NK-92 (cell line): Measurements from ENCODE around the gene PCP2.

ENCODE experiments used
- DNase-seq: peaks from one replicate; lab custom pipeline; 2025; ENCODE audit not compliant: unreplicated experiment; lab: John Stamatoyannopoulos, UW

Gene PCP2

GRCh38 chr19:7639863-7640348 is 6.4 kb upstream of the PCP2 start:
- DNase-seq: no peak

GRCh38 chr19:7638802-7639465 is 5.4 kb upstream of the PCP2 start:
- DNase-seq: no peak

DNA sequence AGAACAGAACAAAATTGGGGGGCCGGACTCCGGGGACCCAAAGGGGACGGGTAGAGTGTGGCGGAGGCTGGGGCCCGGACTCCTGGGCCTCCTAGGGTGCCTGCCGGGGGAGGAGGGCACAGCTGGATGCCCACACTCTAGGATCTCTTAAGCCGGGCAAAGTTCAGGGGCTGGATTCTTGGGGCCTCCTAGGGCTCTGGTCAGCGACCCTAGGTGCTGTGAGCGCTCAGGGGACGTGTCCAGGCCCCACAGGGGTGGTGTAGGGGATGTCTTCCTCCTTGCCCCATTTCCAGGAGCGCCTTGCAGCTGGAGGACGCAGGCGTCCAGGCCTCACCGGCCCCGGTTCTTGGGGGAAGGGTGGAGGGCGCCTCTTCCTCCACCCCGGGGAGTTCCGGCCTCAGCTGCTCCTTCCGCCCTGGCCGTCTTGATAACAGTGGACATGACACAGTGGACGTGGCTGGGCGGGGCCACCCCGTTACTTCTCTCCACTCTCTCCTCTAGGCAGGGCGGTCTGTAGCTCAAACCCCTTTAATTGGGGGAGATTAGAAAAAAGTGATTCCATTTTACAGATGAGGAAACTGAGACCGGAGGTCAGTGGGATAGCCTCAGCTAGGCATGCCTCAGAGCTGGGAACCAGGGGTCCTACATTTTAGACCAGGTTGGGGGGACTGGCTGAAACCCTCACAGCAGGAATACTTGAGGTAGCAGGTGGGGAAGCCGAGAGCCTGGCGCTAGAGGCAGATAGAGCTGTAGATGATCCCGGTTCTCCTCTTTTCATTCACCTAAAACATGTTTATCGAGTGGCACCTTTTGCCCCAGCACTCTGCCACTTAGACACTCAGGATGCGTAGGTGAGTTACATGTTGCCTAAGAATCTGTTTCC is 4.1 kb upstream of the PCP2 start:
- DNase-seq: no peak

GRCh38 chr19:7636691-7637373 is 3.3 kb upstream of the PCP2 start, which contains the start of gene STXBP2:
Gene STXBP2, plus strand, starts transcription at chr19:7637110. Its CDS starts 40 bp downstream, at chr19:7637150.
- peak; percentile 60 for DNase-seq

DNA sequence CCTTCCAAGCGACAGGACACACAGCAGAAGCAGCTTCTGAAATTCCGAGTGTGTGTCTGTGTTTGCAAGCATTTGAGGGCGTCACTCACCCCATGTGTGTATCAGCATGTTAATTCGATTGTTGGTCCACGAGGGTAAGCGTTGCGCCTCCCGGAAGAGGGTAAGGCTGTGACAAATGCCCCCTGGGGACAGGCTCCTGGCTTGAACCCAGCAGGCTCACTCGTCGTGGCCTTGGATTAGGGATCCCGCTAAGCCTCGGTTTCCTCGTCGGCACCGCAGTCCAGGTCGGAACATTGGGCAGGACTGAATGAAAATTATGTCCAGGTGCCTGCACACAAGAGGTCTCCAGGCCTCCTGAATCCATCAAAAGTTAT is 2.8 kb upstream of the PCP2 start:
- no peak for DNase-seq

DNA sequence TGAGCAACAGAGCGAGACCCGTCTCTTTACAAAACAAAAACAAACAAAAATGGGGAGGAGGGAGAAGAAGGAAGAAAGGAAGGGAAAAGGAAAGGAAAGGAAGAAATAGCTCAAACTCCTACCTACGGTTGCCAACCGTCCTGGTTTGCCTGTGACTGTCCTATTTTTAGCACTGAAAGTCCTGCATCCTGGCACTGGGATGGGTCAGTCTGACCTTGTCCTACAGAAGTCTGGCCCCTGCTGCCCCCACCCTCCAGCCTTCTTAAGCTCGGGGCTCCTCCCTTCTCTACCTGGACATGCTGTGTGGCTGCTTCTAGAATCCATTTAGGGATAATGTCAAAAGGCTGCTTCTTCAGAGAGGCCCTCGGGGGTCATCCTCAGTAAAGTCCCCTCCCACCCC is 2.2 kb upstream of the PCP2 start:
- DNase-seq: no peak

DNA sequence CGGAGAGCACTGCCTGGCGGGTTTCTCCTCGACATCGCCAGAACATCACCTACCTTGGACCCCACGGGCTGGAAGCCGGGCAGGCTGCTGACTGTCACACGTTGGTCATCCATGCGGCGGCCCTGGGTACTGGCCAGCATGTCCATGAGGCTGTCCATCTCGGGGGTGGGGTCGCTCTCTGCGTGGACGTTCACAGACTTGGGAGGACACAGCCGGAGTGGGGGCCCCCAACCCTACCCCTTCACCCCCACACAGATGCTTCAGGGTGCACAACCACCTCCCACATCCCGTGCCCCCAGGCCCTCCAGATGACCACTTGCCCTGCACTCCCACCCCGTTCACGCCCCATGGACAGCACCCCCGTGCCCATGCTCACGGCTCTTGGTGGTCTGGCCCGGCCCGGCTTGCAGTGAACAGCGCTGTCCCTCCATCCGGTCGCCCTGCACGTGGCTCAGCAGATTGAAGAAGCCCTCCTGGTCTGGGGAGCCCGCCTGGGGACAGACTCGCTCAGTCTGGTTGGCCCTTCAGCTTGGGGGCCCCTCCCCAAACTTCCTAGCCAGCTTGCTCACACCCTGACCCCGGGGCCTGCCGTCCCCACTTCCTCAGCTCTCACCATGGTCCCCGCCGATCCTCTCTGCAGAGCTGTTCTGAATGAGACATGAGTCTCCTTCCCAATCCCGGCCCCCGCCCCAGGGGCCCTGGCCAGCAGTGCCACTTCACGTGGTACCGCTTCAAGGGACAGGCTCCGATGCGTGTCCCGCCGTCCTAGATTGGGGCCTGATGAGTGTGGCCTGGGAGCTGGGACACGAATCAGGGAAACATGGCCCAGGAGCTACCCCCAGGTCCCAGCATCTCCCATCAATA is 947 bp downstream of the PCP2 start:
- DNase-seq: no peak

- DNase-seq: no peak
Measured at GRCh38 chr19:7631577-7631976, 1.9 kb downstream of the PCP2 start.

DNA sequence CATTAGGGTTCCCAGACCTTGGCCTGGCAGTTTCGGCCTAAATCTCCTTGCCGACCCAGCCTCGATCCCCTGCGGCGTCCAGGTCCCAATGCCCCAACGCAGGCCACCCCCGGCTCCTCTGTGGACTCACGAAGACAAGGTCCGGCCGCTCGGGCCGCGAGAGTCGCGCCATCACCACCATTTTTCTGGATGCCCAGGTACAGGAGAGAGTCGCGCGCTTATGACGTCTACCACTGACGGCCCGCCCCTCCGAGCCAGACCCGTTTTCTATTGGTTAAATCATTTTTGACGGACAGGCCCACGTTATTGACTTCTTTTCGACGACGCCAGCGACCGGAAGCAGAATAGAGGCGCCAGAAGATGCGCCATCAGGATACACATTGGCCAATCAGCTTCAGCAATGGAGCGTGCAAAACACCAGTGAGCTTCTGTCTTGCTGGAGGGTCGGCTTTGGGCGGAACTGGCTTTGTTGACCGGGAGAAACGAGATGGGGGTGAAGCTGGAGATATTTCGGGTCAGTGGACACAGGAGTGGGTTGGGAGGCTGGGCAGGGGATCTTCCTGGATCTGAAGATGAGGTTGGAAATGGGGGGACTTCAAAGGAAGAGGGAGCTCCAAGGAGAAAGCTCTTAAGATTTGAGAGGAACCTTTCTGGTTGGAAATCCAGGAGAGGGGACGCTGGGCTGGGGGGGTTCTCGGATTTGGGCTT is 4.0 kb downstream of the PCP2 start, which contains the start of the genes PET100 and XAB2:
TSS of gene PET100 (plus strand) at position 447 of the 708 bp plus-strand sequence. CDS start at position 488, 41 bp downstream.
TSS of gene XAB2 (minus strand) at position 199 of the 708 bp plus-strand sequence. CDS start at position 181, 18 bp downstream.
- DNase-seq: peak; percentile 60

- no peak for DNase-seq
Measured at GRCh38 chr19:7628589-7629311, 4.8 kb downstream of the PCP2 start.

DNA sequence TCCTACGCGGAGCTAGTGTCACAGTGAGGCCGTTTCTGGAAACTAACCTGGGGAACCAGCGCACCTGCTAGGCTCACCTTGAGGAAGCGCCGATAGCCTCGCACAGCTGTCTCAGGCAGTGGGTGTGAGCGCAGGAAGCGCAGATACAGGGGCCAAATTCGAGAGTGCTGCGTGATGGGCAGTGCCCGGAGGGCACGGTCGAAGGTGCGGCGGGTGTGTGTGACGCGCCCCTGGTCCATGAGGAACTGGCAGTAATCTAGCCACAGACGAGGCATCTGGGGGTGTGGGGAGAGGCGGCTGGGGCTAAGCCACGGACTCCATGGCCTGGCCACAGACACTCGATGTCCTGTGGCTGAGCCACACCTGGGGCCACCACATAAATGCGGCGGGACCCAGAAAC is 6.4 kb downstream of the PCP2 start:
- no peak for DNase-seq

- no peak for DNase-seq
Measured at GRCh38 chr19:7625763-7626372, 7.7 kb downstream of the PCP2 start.

DNA sequence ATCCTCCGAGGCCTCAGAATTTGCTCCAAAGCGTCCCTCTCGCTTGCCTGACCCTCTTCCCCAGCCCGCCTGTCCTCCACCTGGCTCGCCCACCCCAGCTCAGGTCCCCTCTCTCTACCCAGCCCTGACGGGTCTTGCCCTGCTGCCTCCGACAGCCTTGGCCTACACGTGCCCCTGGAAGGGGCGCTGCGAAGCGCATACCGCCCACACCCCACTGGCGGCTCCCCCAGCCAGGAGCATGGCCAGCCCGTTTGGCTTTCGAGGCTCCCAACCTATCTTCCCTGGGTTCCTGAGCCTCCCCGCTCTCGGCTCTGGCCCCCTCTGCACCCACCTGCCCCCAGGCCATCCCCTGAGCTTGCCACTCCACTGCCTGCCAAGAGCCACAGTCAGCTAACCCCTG is 8.7 kb downstream of the PCP2 start:
- DNase-seq: no peak

- DNase-seq: no peak
Measured at GRCh38 chr19:7623725-7624603, 9.6 kb downstream of the PCP2 start.

- no peak for DNase-seq
Measured at GRCh38 chr19:7622933-7623685, 10.4 kb downstream of the PCP2 start.

DNA sequence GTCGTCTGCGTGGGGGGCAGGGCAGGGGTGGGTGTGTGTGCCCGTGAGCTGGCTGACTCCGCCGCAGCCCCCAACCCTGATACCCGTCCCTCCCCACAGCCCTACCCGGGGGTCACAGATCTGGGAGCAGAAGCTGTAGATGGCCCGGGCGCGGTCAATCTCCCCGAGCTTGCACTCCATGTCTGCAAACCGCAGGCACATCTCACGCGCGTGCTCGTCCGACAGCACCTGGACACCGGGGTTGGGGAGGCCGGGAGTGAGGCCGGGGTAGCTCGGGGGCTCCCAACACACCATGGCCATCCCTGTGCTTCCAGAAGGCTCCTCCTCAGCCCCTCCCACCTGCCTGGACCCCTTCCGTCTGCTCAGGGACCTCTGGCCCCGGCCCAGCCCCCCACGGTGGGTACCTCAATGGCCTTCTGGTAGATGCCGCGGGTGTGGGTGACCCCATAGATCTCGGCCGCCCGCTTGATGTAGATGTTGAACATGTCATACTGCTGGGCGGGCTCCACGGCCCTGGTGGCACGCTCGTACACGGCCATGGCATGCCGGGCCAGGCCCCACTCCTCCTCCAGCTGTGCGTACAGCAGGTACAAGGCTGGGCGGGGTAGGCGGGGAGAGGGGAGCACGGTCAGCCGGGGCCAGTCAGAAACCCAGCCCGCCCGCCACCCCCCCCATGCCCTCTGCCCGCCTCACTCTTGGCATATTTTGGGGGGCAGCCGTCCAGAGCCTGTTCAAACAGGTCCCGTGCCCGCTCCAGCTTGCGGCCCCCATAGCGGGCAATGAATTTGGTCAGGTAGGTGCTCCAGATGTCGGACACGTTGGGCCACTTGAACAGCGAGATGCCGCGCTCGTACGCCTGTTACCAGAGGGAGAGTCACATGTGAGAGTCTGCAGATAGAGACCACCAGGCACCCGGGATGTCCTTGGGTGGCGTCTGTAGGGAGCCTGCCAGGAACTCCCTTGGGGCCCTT is 12.8 kb downstream of the PCP2 start:
- no peak for DNase-seq
